ENCODE measurements around the gene UPF3B.
"Not testable (repeated sequence)": the region's sequence is repeated elsewhere in the genome, so short reads cannot be mapped to it uniquely, and the experiment has no call there.

The UPF3B gene

DNA sequence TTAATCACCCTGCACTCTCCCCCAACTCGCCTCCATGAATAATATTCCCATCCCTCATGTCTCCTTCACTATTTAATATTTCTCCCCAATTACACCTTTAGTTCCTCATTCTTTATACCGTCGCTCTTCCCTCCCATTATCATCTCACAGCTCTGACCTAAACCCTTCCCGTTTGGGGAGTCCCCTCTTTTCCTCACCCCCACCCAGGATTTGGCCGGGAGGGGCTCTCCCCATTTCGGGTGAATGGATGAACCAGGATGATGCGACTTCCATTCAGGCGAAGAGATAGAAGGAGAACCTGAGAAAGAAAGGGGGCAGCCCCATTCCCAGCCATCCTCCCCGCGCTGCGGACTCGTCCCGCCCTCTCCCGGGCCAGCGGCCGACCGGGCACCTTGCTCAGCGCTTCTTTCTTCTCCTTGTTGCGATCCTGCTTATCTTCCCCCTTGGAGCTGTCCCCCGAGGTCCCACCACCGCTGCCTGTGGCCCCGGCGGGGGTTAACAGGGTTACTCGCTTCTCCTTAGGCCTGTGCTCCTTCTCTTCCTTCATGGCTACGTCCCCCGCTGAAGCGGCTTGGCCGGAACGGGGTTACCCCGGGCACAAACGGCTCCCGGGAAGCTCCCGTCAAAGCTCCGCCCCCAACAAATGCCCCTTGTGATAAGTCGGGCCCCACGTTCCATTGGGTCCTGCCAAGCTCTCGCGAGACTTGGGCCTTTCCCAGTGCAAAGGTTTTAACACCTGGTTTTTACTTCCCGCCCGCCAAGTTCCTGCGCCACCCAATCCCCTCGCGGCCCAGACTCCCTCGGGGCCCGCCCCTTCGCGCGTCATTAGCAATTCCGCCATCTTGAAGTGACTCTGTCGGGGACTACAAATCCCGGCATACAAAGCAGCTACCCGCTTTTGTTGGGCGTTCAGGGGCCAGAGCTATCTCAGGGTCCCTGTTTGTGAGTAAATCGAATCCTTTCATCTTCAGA is at the start of gene UPF3B:
UPF3B (minus strand) TSS at position 582 of the 972 bp plus-strand sequence; CDS start at position 547, 35 bp downstream.
- H3K9ac ChIP-seq (ENCODE audit: low read depth, low read length) = peak within 1 kb of the TSS; percentile 97
- H3K4me3 ChIP-seq (ENCODE audit: low read length) = peak within 1 kb of the TSS; percentile 96
- H3K4me1 ChIP-seq (ENCODE audit: insufficient read depth, low read length) = no peaks in the 10 kb centered on the region; the same call in 1 of the 2 replicates
- peak within 1 kb of the TSS; percentile 48 for H3K27ac ChIP-seq (ENCODE audit: low read length)
- H3K36me3 ChIP-seq (ENCODE audit: insufficient read depth, low read depth, low read length) = peaks cover 34% of the 10 kb centered on the region
- H3K9me3 ChIP-seq (ENCODE audit: insufficient read depth, low read depth, low read length) = no peaks in the 10 kb centered on the region
- H3K27me3 ChIP-seq (ENCODE audit: insufficient read depth, low read length) = no peaks in the 10 kb centered on the region

DNA sequence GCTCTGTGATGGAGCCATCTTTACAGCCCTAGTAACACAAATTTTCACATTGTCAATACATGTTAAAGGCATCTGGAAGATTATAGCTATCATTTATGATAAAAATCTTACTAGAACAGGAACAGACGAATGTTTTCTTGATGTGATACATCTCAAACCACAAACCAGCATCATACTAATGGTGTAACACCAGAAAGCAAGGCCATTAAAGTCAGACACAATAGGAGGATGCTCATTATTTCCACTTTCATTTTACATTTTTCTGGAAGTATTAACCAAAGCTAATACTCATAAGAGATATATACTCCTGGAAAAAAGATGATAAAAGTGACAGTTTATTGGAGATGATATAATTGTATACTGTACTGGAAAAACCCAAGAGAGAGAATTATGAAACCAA is 48.2 kb upstream of the UPF3B start:
- Histone ChIP-seq H3K27me3 (ENCODE audit: insufficient read depth, low read length) (no peaks in the 10 kb centered on the region), H3K9me3 (ENCODE audit: insufficient read depth, low read depth, low read length) (no peaks in the 10 kb centered on the region), H3K4me3 (ENCODE audit: low read length) (no peak overlapping the region), H3K4me1 (ENCODE audit: insufficient read depth, low read length) (no peaks in the 10 kb centered on the region), H3K9ac (ENCODE audit: low read depth, low read length) (no peak overlapping the region), H3K27ac (ENCODE audit: low read length) (no peak overlapping the region), H3K36me3 (ENCODE audit: insufficient read depth, low read depth, low read length) (no peaks in the 10 kb centered on the region)

GRCh38 chrX:119899125-119899524 is 46.4 kb upstream of the UPF3B start:
- Histone ChIP-seq H3K4me3 (ENCODE audit: low read length) (no peak overlapping the region), H3K27me3 (ENCODE audit: insufficient read depth, low read length) (no peaks in the 10 kb centered on the region), H3K9ac (ENCODE audit: low read depth, low read length) (no peak overlapping the region), H3K27ac (ENCODE audit: low read length) (no peak overlapping the region), H3K36me3 (ENCODE audit: insufficient read depth, low read depth, low read length) (no peaks in the 10 kb centered on the region), H3K4me1 (ENCODE audit: insufficient read depth, low read length) (no peaks in the 10 kb centered on the region), H3K9me3 (ENCODE audit: insufficient read depth, low read depth, low read length) (no peaks in the 10 kb centered on the region)

DNA sequence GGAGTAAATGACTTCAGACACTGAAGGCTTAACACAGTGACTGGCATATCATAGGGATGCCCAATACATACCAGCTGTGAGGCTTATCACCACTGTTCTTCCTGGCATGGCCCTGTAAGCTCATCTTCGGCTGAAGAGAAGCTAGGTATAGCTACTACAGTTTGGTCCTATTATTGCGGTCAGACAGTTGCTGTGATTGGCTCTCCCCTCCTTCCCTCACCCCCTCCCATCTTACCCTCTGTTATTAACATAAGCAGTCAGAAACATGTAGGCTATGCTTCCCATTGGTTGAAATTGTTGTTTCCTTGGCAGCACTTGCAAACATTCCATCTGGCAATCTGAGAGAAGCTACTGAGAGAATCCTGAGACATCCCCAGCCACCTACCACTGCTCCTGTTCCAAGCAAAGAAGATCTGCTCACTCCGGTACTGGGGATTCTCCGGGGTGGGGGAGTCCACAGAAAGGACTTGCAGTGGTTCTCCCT is 43.1 kb upstream of the UPF3B start, which contains the start of gene AKAP14:
AKAP14 (plus strand) TSS at position 51 of the 484 bp plus-strand sequence. CDS start 7,331 bp downstream, outside the sequence.
- Histone ChIP-seq H3K4me3 (ENCODE audit: low read length) (no peak within 1 kb of the TSS; the same call in 1 of the 2 replicates), H3K36me3 (ENCODE audit: insufficient read depth, low read depth, low read length) (no peaks in the 10 kb centered on the region), H3K4me1 (ENCODE audit: insufficient read depth, low read length) (no peaks in the 10 kb centered on the region), H3K27me3 (ENCODE audit: insufficient read depth, low read length) (no peaks in the 10 kb centered on the region), H3K9ac (ENCODE audit: low read depth, low read length) (no peak within 1 kb of the TSS), H3K27ac (ENCODE audit: low read length) (no peak within 1 kb of the TSS), H3K9me3 (ENCODE audit: insufficient read depth, low read depth, low read length) (no peaks in the 10 kb centered on the region)

- not testable (repeated sequence) for H3K4me1 ChIP-seq (ENCODE audit: insufficient read depth, low read length); H3K27ac ChIP-seq (ENCODE audit: low read length); H3K36me3 ChIP-seq (ENCODE audit: insufficient read depth, low read depth, low read length); H3K9ac ChIP-seq (ENCODE audit: low read depth, low read length); H3K27me3 ChIP-seq (ENCODE audit: insufficient read depth, low read length); H3K9me3 ChIP-seq (ENCODE audit: insufficient read depth, low read depth, low read length); H3K4me3 ChIP-seq (ENCODE audit: low read length)
Measured at GRCh38 chrX:119891961-119892692, 39.4 kb upstream of the UPF3B start.

DNA sequence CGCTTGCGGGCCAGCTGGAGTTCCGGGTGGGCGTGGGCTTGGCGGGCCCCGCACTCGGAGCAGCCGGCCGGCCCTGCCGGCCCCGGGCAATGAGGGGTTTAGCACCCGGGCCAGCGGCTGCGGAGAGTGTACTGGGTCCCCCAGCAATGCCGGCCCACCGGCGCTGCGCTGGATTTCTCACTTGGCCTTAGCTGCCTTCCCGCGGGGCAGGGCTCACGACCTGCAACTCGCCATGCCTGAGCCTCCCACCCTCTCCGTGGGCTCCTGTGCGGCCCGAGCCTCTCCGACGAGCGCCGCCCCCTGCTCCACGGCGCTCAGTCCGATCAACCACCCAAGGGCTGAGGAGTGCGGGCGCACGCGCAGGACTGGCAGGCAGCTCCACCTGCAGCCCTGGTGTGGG is 37.9 kb upstream of the UPF3B start:
- H3K4me1 ChIP-seq (ENCODE audit: insufficient read depth, low read length); H3K9me3 ChIP-seq (ENCODE audit: insufficient read depth, low read depth, low read length); H3K27ac ChIP-seq (ENCODE audit: low read length); H3K27me3 ChIP-seq (ENCODE audit: insufficient read depth, low read length); H3K4me3 ChIP-seq (ENCODE audit: low read length); H3K36me3 ChIP-seq (ENCODE audit: insufficient read depth, low read depth, low read length); H3K9ac ChIP-seq (ENCODE audit: low read depth, low read length): not testable (repeated sequence)

- no peaks in the 10 kb centered on the region for H3K27me3 ChIP-seq (ENCODE audit: insufficient read depth, low read length)
- peak overlapping the region; percentile 73; the same call in 1 of the 2 replicates for H3K4me3 ChIP-seq (ENCODE audit: low read length)
- H3K9ac ChIP-seq (ENCODE audit: low read depth, low read length) = no peak overlapping the region; the same call in 1 of the 2 replicates
- no peaks in the 10 kb centered on the region for H3K36me3 ChIP-seq (ENCODE audit: insufficient read depth, low read depth, low read length)
- no peaks in the 10 kb centered on the region for H3K4me1 ChIP-seq (ENCODE audit: insufficient read depth, low read length)
- H3K27ac ChIP-seq (ENCODE audit: low read length) = no peak overlapping the region
- H3K9me3 ChIP-seq (ENCODE audit: insufficient read depth, low read depth, low read length) = no peaks in the 10 kb centered on the region
Measured at GRCh38 chrX:119887721-119888425, 35.1 kb upstream of the UPF3B start.

GRCh38 chrX:119885554-119886428 is 33.0 kb upstream of the UPF3B start:
- H3K9ac ChIP-seq (ENCODE audit: low read depth, low read length) = no peak overlapping the region
- no peak overlapping the region for H3K4me3 ChIP-seq (ENCODE audit: low read length)
- H3K9me3 ChIP-seq (ENCODE audit: insufficient read depth, low read depth, low read length) = no peaks in the 10 kb centered on the region

GRCh38 chrX:119880552-119881437 is 28.0 kb upstream of the UPF3B start:
- no peak overlapping the region for H3K4me3 ChIP-seq (ENCODE audit: low read length)
- H3K27me3 ChIP-seq (ENCODE audit: insufficient read depth, low read length) = no peaks in the 10 kb centered on the region
- H3K27ac ChIP-seq (ENCODE audit: low read length) = no peak overlapping the region
- H3K9me3 ChIP-seq (ENCODE audit: insufficient read depth, low read depth, low read length) = no peaks in the 10 kb centered on the region
- no peak overlapping the region for H3K9ac ChIP-seq (ENCODE audit: low read depth, low read length)
- peaks cover 11% of the 10 kb centered on the region; the same call in 1 of the 2 replicates for H3K36me3 ChIP-seq (ENCODE audit: insufficient read depth, low read depth, low read length)
- H3K4me1 ChIP-seq (ENCODE audit: insufficient read depth, low read length) = no peaks in the 10 kb centered on the region

More at GRCh38 chrX:119885554-119886428, 33.0 kb upstream of the UPF3B start:
- H3K27me3 ChIP-seq (ENCODE audit: insufficient read depth, low read length) = no peaks in the 10 kb centered on the region
- H3K4me1 ChIP-seq (ENCODE audit: insufficient read depth, low read length) = no peaks in the 10 kb centered on the region
- no peaks in the 10 kb centered on the region for H3K36me3 ChIP-seq (ENCODE audit: insufficient read depth, low read depth, low read length)
- no peak overlapping the region for H3K27ac ChIP-seq (ENCODE audit: low read length)

- Histone ChIP-seq H3K9me3 (ENCODE audit: insufficient read depth, low read depth, low read length) (no peaks in the 10 kb centered on the region), H3K27ac (ENCODE audit: low read length) (no peak overlapping the region), H3K36me3 (ENCODE audit: insufficient read depth, low read depth, low read length) (peaks cover 11% of the 10 kb centered on the region; the same call in 1 of the 2 replicates), H3K4me1 (ENCODE audit: insufficient read depth, low read length) (no peaks in the 10 kb centered on the region), H3K4me3 (ENCODE audit: low read length) (no peak overlapping the region), H3K9ac (ENCODE audit: low read depth, low read length) (no peak overlapping the region), H3K27me3 (ENCODE audit: insufficient read depth, low read length) (no peaks in the 10 kb centered on the region)
Measured at GRCh38 chrX:119880076-119880475, 27.3 kb upstream of the UPF3B start.

Measured in iPS-20b (cell line).